Measurements from ENCODE around the gene KLF16.
A peak's percentile ranks its signal among the peaks of the same experiment; 100 is the strongest.

Gene KLF16

GRCh38 chr19:1872807-1873523, 9.6 kb upstream of the KLF16 start:
- H3K27me3 ChIP-seq (ENCODE audit: control insufficient read depth in 3 of 3, insufficient read depth in 3 of 3, low read depth in 1 of 3, low read length in 3 of 3), result no peaks in the 10 kb centered on the region
- H3K9ac ChIP-seq (ENCODE audit: low read depth, low read length, poor library complexity), result no peak overlapping the region
- peaks cover 8 to 22% of the 10 kb centered on the region in 2 donors for H3K4me1 ChIP-seq (ENCODE audit: control insufficient read depth in 2 of 2, insufficient read depth in 1 of 2, low read depth in 1 of 2, low read length in 2 of 2)
- DNase-seq (ENCODE audit: low spot score), result no peak
- no peak overlapping the region for H3K27ac ChIP-seq (replicated peaks; ENCODE audit: low read length)
- no peak overlapping the region for H2AFZ ChIP-seq (ENCODE audit: low read length)
- no peak overlapping the region for H3K18ac ChIP-seq (ENCODE audit: low read length)
- H3K36me3 ChIP-seq (replicated peaks in 1 of 2; ENCODE audit: control insufficient read depth in 2 of 2, insufficient read depth in 2 of 2, low read length in 2 of 2), result peaks cover 3 to 24% of the 10 kb centered on the region in 2 donors
- no peak overlapping the region for H2BK12ac ChIP-seq (ENCODE audit: low read length)
- WGBS, 2 donors (ENCODE audit: extremely low coverage in 2 of 2, insufficient read length in 2 of 2, insufficient replicate concordance in 1 of 2), result no CpG with 5 or more reads among the region's 25 CpGs
- no peak overlapping the region for H2BK15ac ChIP-seq (ENCODE audit: low read length)
- no peak overlapping the region for H4K91ac ChIP-seq (ENCODE audit: low read depth, low read length, poor library complexity)
- no peak overlapping the region for H3K14ac ChIP-seq (ENCODE audit: low read length)
- H3K79me1 ChIP-seq (ENCODE audit: low read depth, low read length), result peaks cover 19% of the 10 kb centered on the region
- peak overlapping the region; percentile 55 for H3K23ac ChIP-seq (ENCODE audit: low read depth, low read length, poor library complexity)
- H3K9me3 ChIP-seq (replicated peaks in 1 of 2; ENCODE audit: control insufficient read depth in 2 of 2, insufficient read depth in 1 of 2, low read depth in 1 of 2, low read length in 2 of 2), result peaks cover 0 to 2% of the 10 kb centered on the region in 2 donors
- H3K4me3 ChIP-seq (ENCODE audit: low read length in 2 of 2), result no peak overlapping the region
- H3K4ac ChIP-seq (ENCODE audit: low read length), result no peak overlapping the region
- no peak overlapping the region for H2BK120ac ChIP-seq (ENCODE audit: low read depth, low read length)
- H4K8ac ChIP-seq (ENCODE audit: low read depth, low read length), result no peak overlapping the region
- H2BK5ac ChIP-seq (ENCODE audit: low read length), result no peak overlapping the region
- H2AK5ac ChIP-seq (ENCODE audit: low read depth, low read length), result peak overlapping the region; percentile 5
- H3K4me2 ChIP-seq (ENCODE audit: insufficient read depth, low read length, poor library complexity, severe bottlenecking), result peak overlapping the region; percentile 18

- H2AFZ ChIP-seq (ENCODE audit: low read length), result no peak overlapping the region
These were observed 8.3 kb upstream of the KLF16 start for GRCh38 chr19:1871630-1872029.

GRCh38 chr19:1871140-1871597, 7.8 kb upstream of the KLF16 start:
- H2BK5ac ChIP-seq (ENCODE audit: low read length), result peak overlapping the region; percentile 75
- peaks cover 3 to 24% of the 10 kb centered on the region in 2 donors for H3K36me3 ChIP-seq (replicated peaks in 1 of 2; ENCODE audit: control insufficient read depth in 2 of 2, insufficient read depth in 2 of 2, low read length in 2 of 2)
- H3K9me3 ChIP-seq (replicated peaks in 1 of 2; ENCODE audit: control insufficient read depth in 2 of 2, insufficient read depth in 1 of 2, low read depth in 1 of 2, low read length in 2 of 2), result peaks cover 0 to 2% of the 10 kb centered on the region in 2 donors
- H3K18ac ChIP-seq (ENCODE audit: low read length), result no peak overlapping the region
- H3K9ac ChIP-seq (ENCODE audit: low read depth, low read length, poor library complexity), result no peak overlapping the region
- H3K4me2 ChIP-seq (ENCODE audit: insufficient read depth, low read length, poor library complexity, severe bottlenecking), result no peak overlapping the region
- no peak overlapping the region for H3K4ac ChIP-seq (ENCODE audit: low read length)
- H3K27ac ChIP-seq (replicated peaks; ENCODE audit: low read length), result no peak overlapping the region
- no peak overlapping the region for H2AK5ac ChIP-seq (ENCODE audit: low read depth, low read length)
- no peak overlapping the region for H3K4me3 ChIP-seq (ENCODE audit: low read length in 2 of 2)
- H2BK15ac ChIP-seq (ENCODE audit: low read length), result no peak overlapping the region
- no peak overlapping the region for H2BK12ac ChIP-seq (ENCODE audit: low read length)
- peaks cover 19% of the 10 kb centered on the region for H3K79me1 ChIP-seq (ENCODE audit: low read depth, low read length)
- H3K23ac ChIP-seq (ENCODE audit: low read depth, low read length, poor library complexity), result peak overlapping the region; percentile 80
- H3K4me1 ChIP-seq (ENCODE audit: control insufficient read depth in 2 of 2, insufficient read depth in 1 of 2, low read depth in 1 of 2, low read length in 2 of 2), result peaks cover 3 to 16% of the 10 kb centered on the region in 2 donors
- H4K8ac ChIP-seq (ENCODE audit: low read depth, low read length), result no peak overlapping the region
- H3K14ac ChIP-seq (ENCODE audit: low read length), result no peak overlapping the region
- no peak for DNase-seq (ENCODE audit: low spot score)
- H2BK120ac ChIP-seq (ENCODE audit: low read depth, low read length), result no peak overlapping the region
- no peak overlapping the region for H2AFZ ChIP-seq (ENCODE audit: low read length)
- H4K91ac ChIP-seq (ENCODE audit: low read depth, low read length, poor library complexity), result no peak overlapping the region
- no CpG with 5 or more reads among the region's 15 CpGs for WGBS, 2 donors (ENCODE audit: extremely low coverage in 2 of 2, insufficient read length in 2 of 2, insufficient replicate concordance in 1 of 2)
- H3K27me3 ChIP-seq (ENCODE audit: control insufficient read depth in 3 of 3, insufficient read depth in 3 of 3, low read depth in 1 of 3, low read length in 3 of 3), result no peaks in the 10 kb centered on the region

More at GRCh38 chr19:1871630-1872029, 8.3 kb upstream of the KLF16 start:
- Histone ChIP-seq H3K79me1 (ENCODE audit: low read depth, low read length) (peaks cover 19% of the 10 kb centered on the region), H3K4me3 (ENCODE audit: low read length in 2 of 2) (no peak overlapping the region), H3K4me1 (ENCODE audit: control insufficient read depth in 2 of 2, insufficient read depth in 1 of 2, low read depth in 1 of 2, low read length in 2 of 2) (peaks cover 6 to 21% of the 10 kb centered on the region in 2 donors), H4K91ac (ENCODE audit: low read depth, low read length, poor library complexity) (no peak overlapping the region), H3K9ac (ENCODE audit: low read depth, low read length, poor library complexity) (no peak overlapping the region), H3K23ac (ENCODE audit: low read depth, low read length, poor library complexity) (no peak overlapping the region), H2AK5ac (ENCODE audit: low read depth, low read length) (no peak overlapping the region), H3K27ac (replicated peaks; ENCODE audit: low read length) (no peak overlapping the region), H2BK120ac (ENCODE audit: low read depth, low read length) (no peak overlapping the region), H2BK12ac (ENCODE audit: low read length) (no peak overlapping the region), H3K36me3 (replicated peaks in 1 of 2; ENCODE audit: control insufficient read depth in 2 of 2, insufficient read depth in 2 of 2, low read length in 2 of 2) (peaks cover 3 to 24% of the 10 kb centered on the region in 2 donors), H4K8ac (ENCODE audit: low read depth, low read length) (no peak overlapping the region), H3K4ac (ENCODE audit: low read length) (no peak overlapping the region), H3K27me3 (ENCODE audit: control insufficient read depth in 3 of 3, insufficient read depth in 3 of 3, low read depth in 1 of 3, low read length in 3 of 3) (no peaks in the 10 kb centered on the region), H3K14ac (ENCODE audit: low read length) (no peak overlapping the region), H2BK15ac (ENCODE audit: low read length) (no peak overlapping the region), H3K9me3 (replicated peaks in 1 of 2; ENCODE audit: control insufficient read depth in 2 of 2, insufficient read depth in 1 of 2, low read depth in 1 of 2, low read length in 2 of 2) (peaks cover 0 to 2% of the 10 kb centered on the region in 2 donors), H3K4me2 (ENCODE audit: insufficient read depth, low read length, poor library complexity, severe bottlenecking) (no peak overlapping the region), H2BK5ac (ENCODE audit: low read length) (peak overlapping the region; percentile 39), H3K18ac (ENCODE audit: low read length) (no peak overlapping the region)
- no peak for DNase-seq (ENCODE audit: low spot score)
- no CpG with 5 or more reads among the region's 13 CpGs for WGBS, 2 donors (ENCODE audit: extremely low coverage in 2 of 2, insufficient read length in 2 of 2, insufficient replicate concordance in 1 of 2)

GRCh38 chr19:1868971-1869370, 5.6 kb upstream of the KLF16 start:
- Histone ChIP-seq H3K9me3 (replicated peaks in 1 of 2; ENCODE audit: control insufficient read depth in 2 of 2, insufficient read depth in 1 of 2, low read depth in 1 of 2, low read length in 2 of 2) (peaks cover 0 to 2% of the 10 kb centered on the region in 2 donors), H3K4me2 (ENCODE audit: insufficient read depth, low read length, poor library complexity, severe bottlenecking) (no peak overlapping the region), H3K4me3 (ENCODE audit: low read length in 2 of 2) (no peak overlapping the region), H3K4ac (ENCODE audit: low read length) (no peak overlapping the region), H2BK5ac (ENCODE audit: low read length) (no peak overlapping the region), H3K18ac (ENCODE audit: low read length) (no peak overlapping the region), H2BK15ac (ENCODE audit: low read length) (no peak overlapping the region), H3K79me1 (ENCODE audit: low read depth, low read length) (peaks cover 20% of the 10 kb centered on the region), H4K8ac (ENCODE audit: low read depth, low read length) (no peak overlapping the region), H2AK5ac (ENCODE audit: low read depth, low read length) (no peak overlapping the region), H4K91ac (ENCODE audit: low read depth, low read length, poor library complexity) (no peak overlapping the region), H3K9ac (ENCODE audit: low read depth, low read length, poor library complexity) (no peak overlapping the region), H3K4me1 (ENCODE audit: control insufficient read depth in 2 of 2, insufficient read depth in 1 of 2, low read depth in 1 of 2, low read length in 2 of 2) (peaks cover 3 to 9% of the 10 kb centered on the region in 2 donors), H2BK12ac (ENCODE audit: low read length) (no peak overlapping the region), H3K23ac (ENCODE audit: low read depth, low read length, poor library complexity) (no peak overlapping the region), H2AFZ (ENCODE audit: low read length) (no peak overlapping the region), H3K27me3 (ENCODE audit: control insufficient read depth in 3 of 3, insufficient read depth in 3 of 3, low read depth in 1 of 3, low read length in 3 of 3) (no peaks in the 10 kb centered on the region), H3K27ac (replicated peaks; ENCODE audit: low read length) (no peak overlapping the region), H3K14ac (ENCODE audit: low read length) (no peak overlapping the region), H3K36me3 (replicated peaks in 1 of 2; ENCODE audit: control insufficient read depth in 2 of 2, insufficient read depth in 2 of 2, low read length in 2 of 2) (peaks cover 3 to 24% of the 10 kb centered on the region in 2 donors), H2BK120ac (ENCODE audit: low read depth, low read length) (no peak overlapping the region)
- no peak for DNase-seq (ENCODE audit: low spot score)
- WGBS, 2 donors (ENCODE audit: extremely low coverage in 2 of 2, insufficient read length in 2 of 2, insufficient replicate concordance in 1 of 2), result no CpG with 5 or more reads among the region's 7 CpGs
